ENCODE results near the gene WASF3.

- no peak for TF ChIP-seq YY1 (IDR thresholded peaks at IDR 0.05; ENCODE audit: insufficient read depth, insufficient read length)
- TF ChIP-seq ZNF274 (IDR thresholded peaks at IDR 0.05; ENCODE audit: low read depth, low read length), result no peak
These were observed 17.7 kb upstream of the WASF3 start for GRCh38 chr13:26539738-26540292.
